Esophagus muscularis mucosa (tissue), 4 donors: Measurements from ENCODE around the gene TPK1. TPM values are rescaled to one million over a fixed set of nuclear protein-coding genes. Genes with fewer than 3 reads are reported as not detected.

Source experiments
- DNase-seq: peaks from one replicate; pipeline ENCODE4 v3.0.0-alpha.2; 2017; ENCODE audit errors: extremely low spot score
- H3K27ac ChIP-seq, 4 donors: fragments of 200-600 bp; sonication (generic); replicated peaks in 1 of 4; 1 replicate in 3 of 4; 2 replicates in 1 of 4; pipeline ENCODE4 v1.5.1; 2016 to 2019; ENCODE audit warnings: mild to moderate bottlenecking in 1 of 4
- H3K27me3 ChIP-seq, 4 donors: fragments of 200-600 bp; sonication (generic); one replicate each; pipeline versions ENCODE4 v1.5.1 to v1.6.0; 2016 to 2019
- H3K36me3 ChIP-seq, 4 donors: fragments of 200-600 bp; sonication (generic); one replicate each; pipeline ENCODE4 v1.5.1; 2016 to 2019
- H3K4me1 ChIP-seq, 4 donors: fragments of 200-600 bp; sonication (generic); one replicate each; pipeline ENCODE4 v1.5.1; 2016 to 2019
- H3K4me3 ChIP-seq, 4 donors: fragments of 200-600 bp; sonication (generic); 1 replicate in 2 of 4; 2 replicates in 2 of 4; pipeline ENCODE4 v1.5.1; 2016 to 2019; ENCODE audit warnings: mild to moderate bottlenecking in 4 of 4, moderate library complexity in 1 of 4
- H3K9me3 ChIP-seq, 4 donors: fragments of 200-600 bp; sonication (generic); 1 replicate in 3 of 4; 2 replicates in 1 of 4; pipeline ENCODE4 v1.5.1; 2016 to 2019
- CTCF ChIP-seq, 3 experiments: fragments of 200-600 bp in 2 of 3; fragments of 450-650 bp in 1 of 3; sonication (generic) in 2 of 3; IDR thresholded peaks; one replicate each; pipeline ENCODE4 v1.5.1; 2017 to 2019; ENCODE audit warnings: antibody characterized with exemption in 3 of 3, mild to moderate bottlenecking in 2 of 3, moderate library complexity in 1 of 3
- EP300 ChIP-seq: sonication (generic); formaldehyde crosslinking; IDR thresholded peaks from one replicate; pipeline ENCODE4 v1.6.1; 2017; ENCODE audit warnings: antibody characterized with exemption
- POLR2A ChIP-seq: fragments of 450-650 bp; IDR thresholded peaks from one replicate; pipeline ENCODE4 v1.6.1; 2017; ENCODE audit warnings: antibody characterized with exemption, moderate library complexity, mild to moderate bottlenecking, low read depth
- POLR2AphosphoS5 ChIP-seq, 2 donors: sonication (generic); formaldehyde crosslinking; IDR thresholded peaks; one replicate each; pipeline ENCODE4 v1.6.1; 2017; ENCODE audit warnings: antibody characterized with exemption in 2 of 2
- WGBS: methylation state at CpG from one replicate; pipeline ENCODE4 v1.1.5; 2018; 5-methylcytosine and 5-hydroxymethylcytosine counted together
- intact Hi-C: fragments of 100-400 bp; cut with DNase I; formaldehyde crosslinking; loops from one replicate; pipeline ENCODE4 v1.15.1; 2023
- total RNA-seq, 4 donors: library from RNA; depleted of rRNA; stranded (reverse); fragments of >200 nt; gene quantifications; one replicate each; pipeline versions ENCODE4 v1.1.0 to v1.2.1, GENCODE V29; 2016

TPK1 gene
- total RNA-seq, 4 donors from 2014 or later: 2.7 to 4.3 (median 3.4) TPM

DNA sequence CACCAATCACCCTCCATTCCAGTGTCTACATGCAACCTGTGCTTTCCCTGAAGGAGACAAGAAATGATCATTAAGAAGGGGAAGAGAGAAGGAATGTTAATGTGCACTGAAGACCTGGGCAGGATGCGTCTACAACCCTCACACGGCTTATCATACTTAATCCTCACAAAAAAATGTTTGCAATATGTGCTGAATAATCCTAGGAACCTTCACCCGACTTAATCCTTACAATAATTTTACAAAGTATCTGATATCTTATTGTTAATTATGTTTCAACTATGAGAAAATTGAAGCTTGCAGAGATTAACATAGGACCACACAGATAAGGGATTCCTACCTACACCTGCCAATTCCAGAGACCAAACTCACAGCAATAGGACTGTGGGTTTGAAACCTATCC, 287.3 kb downstream of the TPK1 start:
- intact Hi-C loops: no loop called here
- DNase-seq: no peak

GRCh38 chr7:144547888-144548287, 288.0 kb downstream of the TPK1 start:
- WGBS: 90% methylated on average over 1 of the region's 1 CpG
- Histone ChIP-seq H3K4me1 (peaks cover 0 to 6% (median 5%) of the 10 kb centered on the region in 4 donors), H3K9me3 (no peaks in the 10 kb centered on the region), H3K27ac (no peak overlapping the region), H3K36me3 (peaks cover 0 to 4% (median 0%) of the 10 kb centered on the region in 4 donors), H3K4me3 (no peak overlapping the region), H3K27me3 (no peaks in the 10 kb centered on the region)
- no peak for DNase-seq
- intact Hi-C loops: no loop called here
- no peak for TF ChIP-seq POLR2AphosphoS5 (IDR thresholded peaks at IDR 0.05)
- no peak for TF ChIP-seq CTCF (IDR thresholded peaks at IDR 0.05)
- no peak for TF ChIP-seq POLR2A
- no peak for TF ChIP-seq EP300

More for the DNA sequence above, 287.3 kb downstream of the TPK1 start:
- TF ChIP-seq POLR2AphosphoS5 (IDR thresholded peaks at IDR 0.05) (no peak), CTCF (IDR thresholded peaks at IDR 0.05) (no peak), EP300 (no peak), POLR2A (no peak)
- H3K27me3 ChIP-seq: no peaks in the 10 kb centered on the region
- H3K4me1 ChIP-seq: peaks cover 0 to 6% (median 5%) of the 10 kb centered on the region in 4 donors
- H3K36me3 ChIP-seq: peaks cover 0 to 4% (median 0%) of the 10 kb centered on the region in 4 donors
- no peak overlapping the region for H3K27ac ChIP-seq
- 91% methylated on average over 3 of the region's 3 CpGs for WGBS
- H3K4me3 ChIP-seq: no peak overlapping the region
- no peaks in the 10 kb centered on the region for H3K9me3 ChIP-seq

- intact Hi-C loops: no loop called here
- H3K27me3 ChIP-seq: no peaks in the 10 kb centered on the region
Measured at GRCh38 chr7:144546782-144547181, 289.1 kb downstream of the TPK1 start.

GRCh38 chr7:144545330-144545729, 290.5 kb downstream of the TPK1 start:
- Histone ChIP-seq H3K27me3 (no peaks in the 10 kb centered on the region), H3K27ac (no peak overlapping the region), H3K4me3 (no peak overlapping the region), H3K4me1 (no peaks in the 10 kb centered on the region), H3K9me3 (no peaks in the 10 kb centered on the region), H3K36me3 (peaks cover 0 to 4% (median 0%) of the 10 kb centered on the region in 4 donors)
- no peak for DNase-seq
- TF ChIP-seq EP300: no peak
- no peak for TF ChIP-seq POLR2A
- TF ChIP-seq CTCF (IDR thresholded peaks at IDR 0.05): no peak
- TF ChIP-seq POLR2AphosphoS5 (IDR thresholded peaks at IDR 0.05): no peak
- intact Hi-C loops: no loop called here
- 86% methylated on average over 1 of the region's 1 CpG for WGBS

More at GRCh38 chr7:144546782-144547181, 289.1 kb downstream of the TPK1 start:
- 82% methylated on average over 2 of the region's 2 CpGs for WGBS
- TF ChIP-seq CTCF (IDR thresholded peaks at IDR 0.05): no peak
- TF ChIP-seq POLR2AphosphoS5 (IDR thresholded peaks at IDR 0.05): no peak
- no peak for TF ChIP-seq POLR2A
- no peak for TF ChIP-seq EP300
- H3K4me3 ChIP-seq: no peak overlapping the region
- H3K27ac ChIP-seq: no peak overlapping the region
- peaks cover 0 to 4% (median 3%) of the 10 kb centered on the region in 4 donors for H3K4me1 ChIP-seq
- H3K9me3 ChIP-seq: no peaks in the 10 kb centered on the region
- no peak for DNase-seq
- H3K36me3 ChIP-seq: peaks cover 0 to 4% (median 0%) of the 10 kb centered on the region in 4 donors
